Central memory CD8-positive, alpha-beta T cell (primary cell): ENCODE results near the gene IL36RN.

Source experiments
- ATAC-seq: fragments of 150-1000 bp; cut with Tn5 transposase; replicated peaks from 2 replicates; pipeline ENCODE4 v1.10.0; 2022; ENCODE audit warnings: mild to moderate bottlenecking, moderate FRiP score, moderate number of reproducible peaks; ENCODE audit not compliant: poor library complexity, severe bottlenecking; ENCODE audit errors: extremely low read depth
- DNase-seq, 2 donors: peaks; one replicate each; pipeline ENCODE4 v3.0.0; 2021; ENCODE audit warnings: low spot score in 2 of 2
- H3K27ac Mint-ChIP-seq: one replicate; pipeline ENCODE4 v1.8.0; 2022; ENCODE audit warnings: low read depth, mild to moderate bottlenecking, moderate library complexity, mixed read lengths
- H3K27me3 Mint-ChIP-seq: one replicate; pipeline ENCODE4 v1.8.0; 2022; ENCODE audit warnings: mixed read lengths
- H3K36me3 Mint-ChIP-seq: one replicate; pipeline ENCODE4 v1.8.0; 2022; ENCODE audit warnings: mild to moderate bottlenecking, moderate library complexity, mixed read lengths; ENCODE audit not compliant: insufficient read depth
- H3K4me1 Mint-ChIP-seq: one replicate; pipeline ENCODE4 v1.8.0; 2022; ENCODE audit warnings: mixed read lengths
- H3K4me3 Mint-ChIP-seq: one replicate; pipeline ENCODE4 v1.8.0; 2022; ENCODE audit warnings: mild to moderate bottlenecking, moderate library complexity, mixed read lengths
- H3K9me3 Mint-ChIP-seq: one replicate; pipeline ENCODE4 v1.8.0; 2022; ENCODE audit warnings: mixed read lengths

IL36RN gene

GRCh38 chr2:113098041-113098440 lies 39.0 kb downstream of the IL36RN start:
- DNase-seq (no peak), ATAC-seq (no peak)
- H3K4me1 Mint-ChIP-seq = peaks cover 10% of the 10 kb centered on the region
- H3K27me3 Mint-ChIP-seq = peaks cover 10% of the 10 kb centered on the region
- H3K4me3 Mint-ChIP-seq = peak overlapping the region; percentile 64
- H3K9me3 Mint-ChIP-seq = no peaks in the 10 kb centered on the region
- peak overlapping the region; percentile 85 for H3K27ac Mint-ChIP-seq
- peaks cover 1% of the 10 kb centered on the region for H3K36me3 Mint-ChIP-seq

- no peak for DNase-seq
- Mint-ChIP-seq H3K27ac (peak overlapping the region; percentile 85), H3K36me3 (peaks cover 1% of the 10 kb centered on the region), H3K27me3 (peaks cover 10% of the 10 kb centered on the region), H3K4me3 (peak overlapping the region; percentile 64), H3K9me3 (no peaks in the 10 kb centered on the region), H3K4me1 (peaks cover 10% of the 10 kb centered on the region)
- no peak for ATAC-seq
Observed at GRCh38 chr2:113098532-113098931, 39.5 kb downstream of the IL36RN start.

GRCh38 chr2:113102133-113102532 lies 43.1 kb downstream of the IL36RN start:
- DNase-seq (no peak), ATAC-seq (no peak)
- H3K4me1 Mint-ChIP-seq = peaks cover 10% of the 10 kb centered on the region
- peaks cover 6% of the 10 kb centered on the region for H3K27me3 Mint-ChIP-seq
- H3K36me3 Mint-ChIP-seq = peaks cover 1% of the 10 kb centered on the region
- H3K4me3 Mint-ChIP-seq = no peak overlapping the region
- H3K9me3 Mint-ChIP-seq = no peaks in the 10 kb centered on the region
- H3K27ac Mint-ChIP-seq = no peak overlapping the region

GRCh38 chr2:113103277-113103676 lies 44.3 kb downstream of the IL36RN start:
- no peak for ATAC-seq
- no peak overlapping the region for H3K4me3 Mint-ChIP-seq
- peaks cover 3% of the 10 kb centered on the region for H3K4me1 Mint-ChIP-seq
- no peak overlapping the region for H3K27ac Mint-ChIP-seq
- no peak for DNase-seq
- peaks cover 13% of the 10 kb centered on the region for H3K27me3 Mint-ChIP-seq
- H3K36me3 Mint-ChIP-seq = peaks cover 1% of the 10 kb centered on the region
- H3K9me3 Mint-ChIP-seq = no peaks in the 10 kb centered on the region

- Mint-ChIP-seq H3K27ac (no peak overlapping the region), H3K27me3 (peaks cover 21% of the 10 kb centered on the region), H3K9me3 (no peaks in the 10 kb centered on the region), H3K4me3 (no peak overlapping the region), H3K4me1 (no peaks in the 10 kb centered on the region), H3K36me3 (no peaks in the 10 kb centered on the region)
- ATAC-seq (no peak), DNase-seq (no peak)
Observed at GRCh38 chr2:113104054-113104611, 45.1 kb downstream of the IL36RN start.

GRCh38 chr2:113105047-113105785 lies 46.2 kb downstream of the IL36RN start:
- no peaks in the 10 kb centered on the region for H3K4me1 Mint-ChIP-seq
- no peak overlapping the region for H3K4me3 Mint-ChIP-seq
- H3K27me3 Mint-ChIP-seq = peaks cover 21% of the 10 kb centered on the region
- no peaks in the 10 kb centered on the region for H3K9me3 Mint-ChIP-seq
- H3K36me3 Mint-ChIP-seq = no peaks in the 10 kb centered on the region
- DNase-seq (no peak), ATAC-seq (no peak)
- H3K27ac Mint-ChIP-seq = no peak overlapping the region

- no peak overlapping the region for H3K27ac Mint-ChIP-seq
Observed at GRCh38 chr2:113111121-113111520, 52.1 kb downstream of the IL36RN start.

GRCh38 chr2:113111823-113112287 lies 52.9 kb downstream of the IL36RN start:
- Mint-ChIP-seq H3K27me3 (peaks cover 18% of the 10 kb centered on the region), H3K4me3 (no peak overlapping the region), H3K27ac (no peak overlapping the region), H3K36me3 (no peaks in the 10 kb centered on the region), H3K4me1 (no peaks in the 10 kb centered on the region), H3K9me3 (no peaks in the 10 kb centered on the region)
- ATAC-seq (no peak), DNase-seq (no peak)

More at GRCh38 chr2:113111121-113111520, 52.1 kb downstream of the IL36RN start:
- no peaks in the 10 kb centered on the region for H3K9me3 Mint-ChIP-seq
- no peaks in the 10 kb centered on the region for H3K4me1 Mint-ChIP-seq
- no peaks in the 10 kb centered on the region for H3K36me3 Mint-ChIP-seq
- DNase-seq (no peak), ATAC-seq (no peak)
- peaks cover 21% of the 10 kb centered on the region for H3K27me3 Mint-ChIP-seq
- no peak overlapping the region for H3K4me3 Mint-ChIP-seq

- ATAC-seq (no peak), DNase-seq (no peak)
- Mint-ChIP-seq H3K27me3 (peaks cover 12% of the 10 kb centered on the region), H3K27ac (no peak overlapping the region), H3K36me3 (no peaks in the 10 kb centered on the region), H3K4me1 (no peaks in the 10 kb centered on the region), H3K4me3 (no peak overlapping the region), H3K9me3 (no peaks in the 10 kb centered on the region)
Observed at GRCh38 chr2:113112441-113112840, 53.4 kb downstream of the IL36RN start.

- Mint-ChIP-seq H3K4me3 (no peak overlapping the region), H3K27ac (no peak overlapping the region), H3K4me1 (no peaks in the 10 kb centered on the region), H3K9me3 (no peaks in the 10 kb centered on the region), H3K27me3 (peaks cover 12% of the 10 kb centered on the region), H3K36me3 (no peaks in the 10 kb centered on the region)
- DNase-seq = no peak
- no peak for ATAC-seq
Observed at GRCh38 chr2:113112871-113113270, 53.9 kb downstream of the IL36RN start.

- DNase-seq (no peak), ATAC-seq (no peak)
- no peak overlapping the region for H3K27ac Mint-ChIP-seq
- no peaks in the 10 kb centered on the region for H3K4me1 Mint-ChIP-seq
- H3K4me3 Mint-ChIP-seq = no peak overlapping the region
- H3K9me3 Mint-ChIP-seq = no peaks in the 10 kb centered on the region
- peaks cover 3% of the 10 kb centered on the region for H3K27me3 Mint-ChIP-seq
- no peaks in the 10 kb centered on the region for H3K36me3 Mint-ChIP-seq
Observed at GRCh38 chr2:113113807-113114206, 54.8 kb downstream of the IL36RN start.
